Measurements from ENCODE around the gene TM9SF4.
"Not testable (repeated sequence)": the region's sequence is repeated elsewhere in the genome, so short reads cannot be mapped to it uniquely, and the experiment has no call there.

The TM9SF4 gene

GRCh38 chr20:32155017-32155981 lies 45.8 kb downstream of the TM9SF4 start:
- Mint-ChIP-seq H3K27ac (peak overlapping the region; percentile 93 to 95), H3K4me3 (no peak overlapping the region), H3K27me3 (no peaks in the 10 kb centered on the region), H3K4me1 (peaks cover 10% of the 10 kb centered on the region), H3K9me3 (no peaks in the 10 kb centered on the region)
- DNase-seq (peak; percentile 13 to 19), ATAC-seq (peak; percentile 62)

DNA sequence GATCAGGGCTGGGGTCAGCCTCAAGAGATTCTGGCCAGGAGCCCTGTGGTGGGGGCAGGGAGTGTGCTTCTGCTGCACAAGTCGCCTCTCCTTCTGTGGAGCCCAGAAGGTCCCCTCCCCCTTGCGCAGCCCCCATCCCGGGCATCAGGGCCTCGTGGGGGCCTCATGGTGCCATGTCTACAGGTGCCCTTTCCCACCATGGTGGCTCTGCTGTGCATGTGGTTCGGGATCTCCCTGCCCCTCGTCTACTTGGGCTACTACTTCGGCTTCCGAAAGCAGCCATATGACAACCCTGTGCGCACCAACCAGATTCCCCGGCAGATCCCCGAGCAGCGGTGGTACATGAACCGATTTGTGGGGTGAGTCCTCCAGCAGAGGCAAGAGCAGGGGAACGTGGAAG lies 48.1 kb downstream of the TM9SF4 start:
- no peaks in the 10 kb centered on the region for H3K9me3 Mint-ChIP-seq
- H3K27me3 Mint-ChIP-seq: no peaks in the 10 kb centered on the region
- no peak overlapping the region for H3K27ac Mint-ChIP-seq
- no peak overlapping the region for H3K4me3 Mint-ChIP-seq
- peaks cover 10% of the 10 kb centered on the region for H3K4me1 Mint-ChIP-seq
- ATAC-seq (no peak), DNase-seq (no peak)

GRCh38 chr20:32158351-32158750 lies 48.8 kb downstream of the TM9SF4 start:
- Mint-ChIP-seq H3K4me1 (peaks cover 10% of the 10 kb centered on the region), H3K4me3 (no peak overlapping the region), H3K27me3 (no peaks in the 10 kb centered on the region), H3K27ac (no peak overlapping the region), H3K9me3 (no peaks in the 10 kb centered on the region)
- ATAC-seq: no peak
- DNase-seq: no peak

DNA sequence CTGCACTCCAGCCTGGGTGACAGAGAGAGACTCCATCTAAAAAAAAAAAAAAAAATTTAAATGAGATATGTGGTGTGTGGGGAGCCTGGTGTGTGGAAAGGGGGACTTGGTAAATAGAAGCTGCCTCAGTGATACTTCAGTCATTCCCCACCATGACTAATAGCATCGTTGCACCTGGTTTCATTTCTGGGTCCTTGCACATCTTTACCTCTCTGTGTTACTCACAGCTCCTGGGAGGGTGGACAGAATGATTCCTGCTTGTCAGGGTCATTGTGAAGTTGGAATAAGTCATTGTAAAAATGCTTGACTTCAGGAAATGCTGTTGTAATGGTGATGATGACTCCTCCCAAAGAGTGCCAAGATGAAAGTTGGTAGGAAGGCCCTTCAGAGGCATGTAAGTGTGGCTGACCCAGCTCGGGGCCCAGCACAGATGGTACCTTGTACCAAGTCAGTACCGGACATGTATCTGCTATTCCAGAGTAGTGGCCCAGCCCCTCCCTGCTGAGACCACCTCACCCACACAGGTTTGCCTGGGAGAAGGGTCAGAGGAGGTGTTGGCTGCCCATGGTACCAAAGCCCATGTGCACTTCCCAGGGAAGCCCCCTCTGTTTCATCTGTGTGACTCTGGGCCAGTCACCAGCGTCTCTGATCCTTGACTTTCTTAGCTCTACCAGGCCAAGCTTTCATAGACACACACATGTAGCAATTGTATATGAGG lies 49.6 kb downstream of the TM9SF4 start:
- Mint-ChIP-seq H3K27me3 (no peaks in the 10 kb centered on the region), H3K4me3 (no peak overlapping the region), H3K4me1 (peaks cover 10% of the 10 kb centered on the region), H3K27ac (peak overlapping the region in 1 of 2 donors; percentile 78), H3K9me3 (no peaks in the 10 kb centered on the region)
- DNase-seq (no peak), ATAC-seq (peak; percentile 75)

DNA sequence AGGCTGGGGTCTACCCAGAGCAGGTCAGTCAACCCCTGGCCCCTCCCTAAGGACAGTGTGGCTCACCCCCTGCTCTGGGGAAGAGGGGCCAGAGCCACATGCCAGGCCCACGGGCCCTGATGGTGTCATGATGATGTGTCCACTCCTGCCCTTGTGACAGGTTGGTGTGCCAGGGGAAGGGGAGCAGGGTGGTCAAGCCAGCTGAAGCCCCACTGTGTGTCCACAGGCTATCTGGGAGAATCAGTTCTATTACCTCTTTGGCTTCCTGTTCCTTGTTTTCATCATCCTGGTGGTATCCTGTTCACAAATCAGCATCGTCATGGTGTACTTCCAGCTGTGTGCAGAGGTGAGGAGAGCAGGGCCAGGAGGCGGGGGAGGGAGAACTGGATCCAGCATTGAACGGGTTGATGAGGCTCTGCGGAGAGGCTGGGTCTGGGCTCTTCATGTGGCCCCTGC lies 50.3 kb downstream of the TM9SF4 start:
- H3K4me3 Mint-ChIP-seq: no peak overlapping the region
- H3K9me3 Mint-ChIP-seq: no peaks in the 10 kb centered on the region
- no peaks in the 10 kb centered on the region for H3K27me3 Mint-ChIP-seq
- DNase-seq (no peak), ATAC-seq (no peak)
- H3K4me1 Mint-ChIP-seq: peaks cover 7% of the 10 kb centered on the region
- peak overlapping the region in 1 of 2 donors; percentile 27 for H3K27ac Mint-ChIP-seq

GRCh38 chr20:32160341-32160740 lies 50.8 kb downstream of the TM9SF4 start:
- Mint-ChIP-seq H3K27me3 (no peaks in the 10 kb centered on the region), H3K4me3 (no peak overlapping the region), H3K27ac (peak overlapping the region in 1 of 2 donors; percentile 42), H3K9me3 (no peaks in the 10 kb centered on the region), H3K4me1 (peaks cover 1% of the 10 kb centered on the region)
- DNase-seq (no peak), ATAC-seq (no peak)

GRCh38 chr20:32162351-32162750 lies 52.8 kb downstream of the TM9SF4 start:
- ATAC-seq (no peak), DNase-seq (no peak)
- H3K4me3 Mint-ChIP-seq: no peak overlapping the region
- H3K9me3 Mint-ChIP-seq: no peaks in the 10 kb centered on the region
- no peak overlapping the region for H3K27ac Mint-ChIP-seq
- no peaks in the 10 kb centered on the region for H3K4me1 Mint-ChIP-seq
- H3K27me3 Mint-ChIP-seq: no peaks in the 10 kb centered on the region

- DNase-seq: no peak
- Mint-ChIP-seq H3K27ac (peak overlapping the region in 1 of 2 donors; percentile 92), H3K27me3 (no peaks in the 10 kb centered on the region), H3K4me1 (no peaks in the 10 kb centered on the region), H3K9me3 (no peaks in the 10 kb centered on the region), H3K4me3 (no peak overlapping the region)
- no peak for ATAC-seq
Observed at GRCh38 chr20:32163951-32164350, 54.4 kb downstream of the TM9SF4 start.

DNA sequence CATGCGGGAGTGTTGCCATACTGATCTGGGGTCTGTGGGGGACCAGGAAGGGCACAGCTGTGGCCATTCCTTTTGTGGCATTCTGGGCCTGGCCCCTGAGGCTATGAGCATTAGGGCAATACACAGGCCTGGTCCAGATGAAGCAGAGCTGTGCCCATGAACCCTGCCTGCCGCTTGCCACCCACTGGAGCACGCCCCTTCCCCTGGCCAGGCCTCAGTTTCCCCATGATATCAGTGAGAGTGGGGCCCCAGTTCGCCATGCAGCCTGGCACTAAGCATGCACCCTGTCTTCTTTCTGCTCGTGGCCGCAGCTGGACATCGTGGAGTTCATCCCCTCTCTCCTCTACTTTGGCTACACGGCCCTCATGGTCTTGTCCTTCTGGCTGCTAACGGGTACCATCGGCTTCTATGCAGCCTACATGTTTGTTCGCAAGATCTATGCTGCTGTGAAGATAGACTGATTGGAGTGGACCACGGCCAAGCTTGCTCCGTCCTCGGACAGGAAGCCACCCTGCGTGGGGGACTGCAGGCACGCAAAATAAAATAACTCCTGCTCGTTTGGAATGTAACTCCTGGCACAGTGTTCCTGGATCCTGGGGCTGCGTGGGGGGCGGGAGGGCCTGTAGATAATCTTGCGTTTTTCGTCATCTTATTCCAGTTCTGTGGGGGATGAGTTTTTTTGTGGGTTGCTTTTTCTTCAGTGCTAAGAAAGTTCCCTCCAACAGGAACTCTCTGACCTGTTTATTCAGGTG lies 55.6 kb downstream of the TM9SF4 start:
- ATAC-seq (no peak), DNase-seq (no peak)
- Mint-ChIP-seq H3K9me3 (no peaks in the 10 kb centered on the region), H3K27ac (peak overlapping the region in 1 of 2 donors; percentile 6), H3K4me3 (no peak overlapping the region), H3K4me1 (no peaks in the 10 kb centered on the region), H3K27me3 (no peaks in the 10 kb centered on the region)

GRCh38 chr20:32165836-32166545 lies 56.5 kb downstream of the TM9SF4 start:
- Mint-ChIP-seq H3K27me3 (no peaks in the 10 kb centered on the region), H3K4me1 (no peaks in the 10 kb centered on the region), H3K9me3 (no peaks in the 10 kb centered on the region), H3K27ac (peak overlapping the region; percentile 56 to 64), H3K4me3 (no peak overlapping the region)
- DNase-seq: no peak
- ATAC-seq: no peak

DNA sequence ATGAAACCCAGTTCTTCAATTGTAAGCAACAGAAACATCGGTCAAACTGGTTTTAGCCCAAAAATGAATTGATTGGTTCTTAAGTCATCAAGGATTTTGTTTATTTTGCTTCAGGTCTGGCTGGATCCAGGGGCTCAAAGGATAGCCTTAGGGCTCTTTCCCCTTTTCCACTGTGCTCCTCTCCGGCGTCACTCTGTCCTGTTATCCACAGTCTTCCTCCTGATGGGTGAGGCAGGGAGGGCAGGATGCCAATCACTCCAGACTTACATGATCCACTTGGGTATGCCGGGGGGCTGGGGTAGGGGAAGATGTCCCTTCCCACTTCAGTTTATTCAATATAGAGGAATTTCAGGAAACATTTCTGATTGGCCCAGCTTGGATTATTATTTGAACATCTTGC lies 58.0 kb downstream of the TM9SF4 start:
- no peaks in the 10 kb centered on the region for H3K4me1 Mint-ChIP-seq
- no peaks in the 10 kb centered on the region for H3K9me3 Mint-ChIP-seq
- H3K27ac Mint-ChIP-seq: peak overlapping the region in 1 of 2 donors; percentile 72
- no peak for DNase-seq
- H3K4me3 Mint-ChIP-seq: no peak overlapping the region
- ATAC-seq: no peak
- no peaks in the 10 kb centered on the region for H3K27me3 Mint-ChIP-seq

DNA sequence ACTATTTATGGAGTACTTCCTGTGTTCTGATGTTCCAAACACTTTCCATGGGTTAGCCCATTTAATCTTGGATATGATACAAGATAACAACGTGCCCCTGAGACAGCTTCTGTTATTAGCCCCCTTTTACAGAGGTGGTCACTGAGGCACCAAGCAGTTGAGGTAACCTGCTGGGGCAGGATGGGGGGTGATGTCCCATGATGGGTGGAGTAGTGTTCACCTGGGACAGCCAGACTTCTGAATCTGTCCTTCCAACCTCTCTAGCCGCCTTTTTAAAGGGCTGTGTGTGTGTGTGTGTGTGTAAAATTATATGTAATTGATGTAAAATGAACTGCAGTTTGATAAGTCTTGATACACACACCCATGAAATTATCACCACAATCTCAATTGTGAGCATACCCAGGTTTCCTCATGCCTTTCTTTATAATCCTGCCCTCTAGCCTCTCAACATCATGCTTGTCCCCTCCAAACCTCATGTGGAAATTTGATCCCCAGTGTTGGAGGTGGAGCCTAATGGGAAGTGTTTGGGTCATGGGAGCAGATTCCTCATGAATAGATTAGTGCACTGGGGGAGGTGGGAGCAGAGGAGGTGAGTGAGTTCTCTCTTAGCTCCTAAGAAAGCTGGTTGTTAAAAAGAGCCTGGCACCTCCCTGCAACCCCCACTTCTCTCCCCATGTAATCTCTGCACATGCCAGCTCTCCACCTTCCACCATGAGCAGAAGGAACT lies 58.8 kb downstream of the TM9SF4 start:
- DNase-seq (no peak), ATAC-seq (no peak)
- H3K9me3 Mint-ChIP-seq: no peaks in the 10 kb centered on the region
- peak overlapping the region; percentile 34 to 48 for H3K27ac Mint-ChIP-seq
- no peaks in the 10 kb centered on the region for H3K4me1 Mint-ChIP-seq
- no peak overlapping the region for H3K4me3 Mint-ChIP-seq
- H3K27me3 Mint-ChIP-seq: no peaks in the 10 kb centered on the region

GRCh38 chr20:32177696-32178095 lies 68.2 kb downstream of the TM9SF4 start:
- H3K27me3 Mint-ChIP-seq, H3K4me1 Mint-ChIP-seq, H3K9me3 Mint-ChIP-seq, DNase-seq, ATAC-seq, H3K27ac Mint-ChIP-seq, H3K4me3 Mint-ChIP-seq: not testable (repeated sequence)

GRCh38 chr20:32179515-32179914 lies 70.0 kb downstream of the TM9SF4 start:
- Mint-ChIP-seq H3K4me3 (no peak overlapping the region), H3K27me3 (no peaks in the 10 kb centered on the region), H3K4me1 (no peaks in the 10 kb centered on the region), H3K27ac (peak overlapping the region in 1 of 2 donors; percentile 44), H3K9me3 (no peaks in the 10 kb centered on the region)
- ATAC-seq: no peak
- DNase-seq: no peak
